Cardiac septum (tissue), 1 donor: ENCODE measurements around the gene MFN2. TPM values are rescaled to one million over a fixed set of nuclear protein-coding genes. Genes with fewer than 3 reads are reported as not detected.

Source experiments
- DNase-seq: peaks from one replicate; pipeline ENCODE4 v3.0.0-alpha.2; 2020; ENCODE audit warnings: low spot score
- intact Hi-C: fragments of 100-400 bp; cut with DNase I; formaldehyde crosslinking; loops from one replicate; pipeline ENCODE4 v1.14.0; 2022
- total RNA-seq: library from RNA; stranded (reverse); fragmentation: NEBNext Ultra II Directional; extraction: Animal tissue kit (Norgen Biotek cat#: 25700); gene quantifications from one replicate; pipeline ENCODE4 v1.2.1, GENCODE V29; 2021
- donor health status: DM: no; HTN: no; CAD: no.

The MFN2 gene
- total RNA-seq, 1 donor from 2014 or later, result 619 TPM

- no peak for DNase-seq
These were observed 22.8 kb upstream of the MFN2 start for GRCh38 chr1:11957398-11957797.

GRCh38 chr1:11957897-11958296 is 22.3 kb upstream of the MFN2 start:
- no peak for DNase-seq
- intact Hi-C loops, result no loop called here

More at GRCh38 chr1:11957398-11957797, 22.8 kb upstream of the MFN2 start:
- intact Hi-C loops, result no loop called here

- intact Hi-C loops, result no loop called here
- DNase-seq, result no peak
These were observed 20.0 kb upstream of the MFN2 start for GRCh38 chr1:11960276-11960675.

GRCh38 chr1:11960715-11961114 is 19.5 kb upstream of the MFN2 start:
- no peak for DNase-seq
- intact Hi-C loops, result no loop called here

GRCh38 chr1:11961230-11961629 is 19.0 kb upstream of the MFN2 start:
- DNase-seq, result no peak
- intact Hi-C loops, result no loop called here

GRCh38 chr1:11963622-11964021 is 16.6 kb upstream of the MFN2 start:
- intact Hi-C loops, result no loop called here
- DNase-seq, result no peak

- intact Hi-C loops, result loop anchor here (5.0 kb wide), 1 partner anchor 127 kb away; no protein-coding TSS in a partner anchor
- no peak for DNase-seq
These were observed 15.6 kb upstream of the MFN2 start for GRCh38 chr1:11964656-11965055.

- no peak for DNase-seq
- intact Hi-C loops, result loop anchor here (5.0 kb wide), 1 partner anchor 130 kb away; no protein-coding TSS in a partner anchor
These were observed 13.2 kb upstream of the MFN2 start for GRCh38 chr1:11967028-11967547.

- DNase-seq, result no peak
- intact Hi-C loops, result no loop called here
These were observed 9.6 kb upstream of the MFN2 start for GRCh38 chr1:11970441-11971185.

GRCh38 chr1:11977625-11978024 is 2.6 kb upstream of the MFN2 start:
- intact Hi-C loops, result loop anchor here (5.0 kb wide), 1 partner anchor 40 kb away; no protein-coding TSS in a partner anchor
- DNase-seq, result no peak

- intact Hi-C loops, result loop anchor here (5.0 kb wide), 1 partner anchor 41 kb away; no protein-coding TSS in a partner anchor
- DNase-seq, result no peak
These were observed 1.9 kb upstream of the MFN2 start for GRCh38 chr1:11978301-11978700.

GRCh38 chr1:11979028-11979850 is 1.0 kb upstream of the MFN2 start:
- intact Hi-C loops, result loop anchor here (5.0 kb wide), 1 partner anchor 42 kb away; no protein-coding TSS in a partner anchor
- no peak for DNase-seq

- intact Hi-C loops, result loop anchor here (5.0 kb wide), 1 partner anchor 73 kb away; no protein-coding TSS in a partner anchor
These were observed 380 bp downstream of the MFN2 start for GRCh38 chr1:11980676-11980972.

GRCh38 chr1:11981378-11982009 is 1.2 kb downstream of the MFN2 start:
- intact Hi-C loops, result loop anchor here (5.0 kb wide), 1 partner anchor 74 kb away; no protein-coding TSS in a partner anchor
- DNase-seq, result no peak

More at GRCh38 chr1:11980676-11980972, 380 bp downstream of the MFN2 start:
- DNase-seq, result no peak

- DNase-seq, result no peak
- intact Hi-C loops, result loop anchor here (5.0 kb wide), 1 partner anchor 75 kb away; no protein-coding TSS in a partner anchor
These were observed 1.8 kb downstream of the MFN2 start for GRCh38 chr1:11982010-11982392.

GRCh38 chr1:11984121-11984520 is 3.9 kb downstream of the MFN2 start:
- intact Hi-C loops, result loop anchor here (5.0 kb wide), 1 partner anchor 77 kb away; no protein-coding TSS in a partner anchor
- DNase-seq, result no peak

- intact Hi-C loops, result loop anchor here (5.0 kb wide), 1 partner anchor 77 kb away; no protein-coding TSS in a partner anchor
- DNase-seq, result no peak
These were observed 4.3 kb downstream of the MFN2 start for GRCh38 chr1:11984576-11984975.

GRCh38 chr1:11985171-11985570 is 4.9 kb downstream of the MFN2 start:
- intact Hi-C loops, result no loop called here
- DNase-seq, result no peak

GRCh38 chr1:11985851-11986250 is 5.6 kb downstream of the MFN2 start:
- DNase-seq, result no peak
- intact Hi-C loops, result no loop called here

GRCh38 chr1:11989669-11990068 is 9.4 kb downstream of the MFN2 start:
- intact Hi-C loops, result loop anchor here (2.0 kb wide), 1 partner anchor 103 kb away; no protein-coding TSS in a partner anchor
- DNase-seq, result no peak
